Measurements from ENCODE around the gene UBTD1.

UBTD1 gene

DNA sequence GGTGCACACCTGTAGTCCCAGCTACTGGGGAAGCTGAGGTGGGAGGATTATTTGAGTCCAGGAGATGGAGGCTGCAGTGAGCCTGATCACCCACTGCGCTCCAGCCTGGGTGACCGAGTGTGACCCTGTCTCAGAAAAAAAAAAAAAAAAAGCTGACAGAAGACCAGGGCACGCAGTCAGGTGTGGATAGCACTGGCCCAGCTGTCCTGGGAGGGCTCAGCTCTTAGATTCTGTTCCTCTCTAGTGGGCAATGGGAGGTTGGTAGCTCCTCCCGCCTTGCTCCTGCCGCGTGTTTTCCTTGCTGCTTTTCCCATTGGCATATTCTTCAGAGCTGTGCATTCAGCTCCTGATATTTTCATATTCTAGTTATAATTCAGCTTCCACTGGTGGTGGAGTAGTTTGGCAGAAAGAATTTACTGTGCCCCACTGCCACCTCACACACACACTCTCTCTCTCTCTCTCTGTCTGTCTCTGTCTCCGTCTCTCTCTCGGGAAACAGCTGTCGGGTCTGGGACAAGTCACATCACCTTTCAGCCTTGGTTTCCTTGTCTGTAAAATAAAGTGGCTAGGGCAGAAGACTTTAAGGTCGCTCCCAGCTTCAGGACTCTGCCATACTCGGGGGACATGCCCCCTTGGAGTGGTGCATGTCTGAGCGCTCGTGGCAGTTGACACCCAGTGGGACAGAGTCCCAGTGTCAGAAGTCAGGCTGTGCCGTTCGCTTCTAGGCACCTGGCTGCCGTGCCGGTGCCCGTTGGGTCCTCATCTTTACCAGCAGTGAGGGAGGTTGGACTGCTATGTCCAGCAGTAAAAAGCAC is 47.9 kb downstream of the UBTD1 start:
- no peak overlapping the region for H3K27ac ChIP-seq
- TF ChIP-seq, protein P1, sequence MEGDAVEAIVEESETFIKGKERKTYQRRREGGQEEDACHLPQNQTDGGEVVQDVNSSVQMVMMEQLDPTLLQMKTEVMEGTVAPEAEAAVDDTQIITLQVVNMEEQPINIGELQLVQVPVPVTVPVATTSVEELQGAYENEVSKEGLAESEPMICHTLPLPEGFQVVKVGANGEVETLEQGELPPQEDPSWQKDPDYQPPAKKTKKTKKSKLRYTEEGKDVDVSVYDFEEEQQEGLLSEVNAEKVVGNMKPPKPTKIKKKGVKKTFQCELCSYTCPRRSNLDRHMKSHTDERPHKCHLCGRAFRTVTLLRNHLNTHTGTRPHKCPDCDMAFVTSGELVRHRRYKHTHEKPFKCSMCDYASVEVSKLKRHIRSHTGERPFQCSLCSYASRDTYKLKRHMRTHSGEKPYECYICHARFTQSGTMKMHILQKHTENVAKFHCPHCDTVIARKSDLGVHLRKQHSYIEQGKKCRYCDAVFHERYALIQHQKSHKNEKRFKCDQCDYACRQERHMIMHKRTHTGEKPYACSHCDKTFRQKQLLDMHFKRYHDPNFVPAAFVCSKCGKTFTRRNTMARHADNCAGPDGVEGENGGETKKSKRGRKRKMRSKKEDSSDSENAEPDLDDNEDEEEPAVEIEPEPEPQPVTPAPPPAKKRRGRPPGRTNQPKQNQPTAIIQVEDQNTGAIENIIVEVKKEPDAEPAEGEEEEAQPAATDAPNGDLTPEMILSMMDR (IDR thresholded peaks at IDR 0.05) = no peak
- no peak for DNase-seq (ENCODE audit: low spot score)
- no peak overlapping the region for H3K4me3 ChIP-seq

DNA sequence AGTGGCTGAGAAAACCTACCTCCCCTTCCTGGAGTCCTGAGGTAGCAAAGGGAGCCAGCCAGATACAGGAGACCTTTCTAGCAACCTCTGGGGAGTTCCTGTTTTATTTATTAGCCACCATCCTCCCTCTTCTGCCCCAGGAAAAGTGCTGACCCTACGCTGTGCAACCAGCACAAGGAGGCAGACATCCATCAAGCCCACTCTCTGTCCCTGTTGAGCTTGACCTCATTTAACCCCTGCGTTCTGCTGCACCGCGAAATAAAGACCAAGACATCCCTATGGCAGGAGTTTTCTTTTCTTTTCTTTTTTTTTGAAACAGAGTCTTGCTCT is 48.5 kb downstream of the UBTD1 start:
- H3K4me3 ChIP-seq = no peak overlapping the region
- H3K27ac ChIP-seq = no peak overlapping the region
- TF ChIP-seq, protein P1 (IDR thresholded peaks at IDR 0.05) = no peak
- no peak for DNase-seq (ENCODE audit: low spot score)

DNA sequence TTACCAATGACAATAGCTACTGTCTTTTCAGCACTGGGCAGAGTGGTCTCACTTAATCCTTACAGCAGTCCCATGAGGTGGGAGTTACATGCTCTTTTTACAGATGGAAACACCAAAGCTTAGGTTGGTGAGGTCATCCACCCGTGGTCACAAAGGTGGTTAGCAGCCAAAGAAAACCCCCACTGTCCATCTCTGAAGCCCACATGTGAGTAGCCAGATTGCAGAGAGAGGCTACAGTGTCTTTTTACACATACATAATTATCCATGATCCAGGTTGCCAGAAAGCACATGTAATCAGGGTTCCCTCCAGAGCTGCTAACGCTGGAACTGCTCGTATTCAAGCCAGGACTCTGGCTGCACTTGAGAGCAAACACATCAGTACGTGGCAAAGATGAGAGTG is 49.2 kb downstream of the UBTD1 start:
- TF ChIP-seq, protein P1 (IDR thresholded peaks at IDR 0.05) = no peak

DNA sequence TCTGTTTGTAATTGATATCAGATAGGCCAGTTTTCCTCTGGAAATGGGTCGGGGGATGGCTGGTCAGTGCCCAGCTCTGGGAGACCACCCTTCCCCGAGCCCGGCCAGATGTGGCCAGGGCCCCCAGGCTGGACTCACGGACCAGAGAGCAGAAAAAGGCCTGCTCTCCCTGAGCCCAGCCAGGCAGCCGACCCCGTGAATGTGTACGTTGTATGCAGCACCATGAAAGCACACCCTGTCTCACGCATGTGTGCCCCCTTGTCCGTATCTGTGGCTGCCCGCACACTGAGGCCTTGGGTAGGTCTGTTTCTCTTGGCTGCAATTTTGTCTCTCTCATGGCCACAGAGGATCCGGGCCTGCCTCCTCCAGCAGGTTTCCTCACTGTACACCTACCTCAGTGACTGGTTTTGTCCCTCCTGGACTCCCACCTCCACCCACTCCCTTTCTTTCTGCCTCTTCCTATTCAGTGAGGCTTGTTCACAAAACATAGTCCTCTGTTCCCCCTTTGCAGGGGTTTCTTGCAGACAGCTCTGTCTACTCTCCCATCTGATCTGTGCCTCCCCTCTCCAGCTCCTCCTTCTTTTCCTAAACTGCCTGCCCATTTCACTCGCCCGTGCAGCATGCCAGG is 50.2 kb downstream of the UBTD1 start:
- no peak for DNase-seq (ENCODE audit: low spot score)
- Histone ChIP-seq H3K27ac (peak overlapping the region in 1 of 2 donors; percentile 32), H3K4me3 (no peak overlapping the region)
- TF ChIP-seq, protein P1 (IDR thresholded peaks at IDR 0.05) = no peak

More for the DNA sequence above, 49.2 kb downstream of the UBTD1 start:
- DNase-seq (ENCODE audit: low spot score) = no peak
- no peak overlapping the region for H3K27ac ChIP-seq
- no peak overlapping the region for H3K4me3 ChIP-seq

DNA sequence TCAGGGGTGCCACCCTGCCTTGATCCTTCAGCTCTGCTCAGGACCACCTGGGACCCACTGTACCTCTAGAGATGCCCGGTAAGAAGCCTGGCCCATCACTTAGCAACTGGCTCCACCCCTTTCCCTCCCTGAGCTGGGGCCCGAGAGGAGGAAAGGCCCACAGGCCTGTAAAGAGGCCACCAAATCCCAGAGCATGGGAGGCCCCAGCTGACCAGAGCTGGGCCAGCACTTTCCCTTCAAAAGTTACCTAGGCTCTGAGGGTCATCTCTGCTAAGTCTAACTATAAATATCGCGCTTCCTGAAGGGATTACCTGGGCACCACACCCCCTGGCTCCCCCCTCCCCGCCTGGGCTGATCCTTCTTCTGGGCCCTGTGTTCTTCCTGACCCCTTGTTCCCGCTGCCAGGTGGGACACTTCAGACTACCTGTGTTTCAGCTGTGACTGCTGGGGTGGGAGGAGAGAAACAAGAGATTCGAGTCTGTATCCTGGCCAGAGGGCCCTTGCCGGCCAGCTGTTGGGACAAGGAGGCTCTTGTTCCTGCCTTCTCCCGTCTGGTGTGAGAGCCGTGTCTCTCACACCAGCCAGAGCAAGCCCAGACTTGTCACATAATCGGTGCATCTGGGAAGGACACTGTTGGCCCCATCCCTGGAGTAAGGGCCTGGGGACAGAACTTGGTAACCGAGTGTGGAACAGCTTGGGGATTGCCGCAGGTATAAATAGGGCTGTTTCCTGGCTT is 51.0 kb downstream of the UBTD1 start:
- TF ChIP-seq, protein P1 (IDR thresholded peaks at IDR 0.05) = no peak
- DNase-seq (ENCODE audit: low spot score) = no peak
- Histone ChIP-seq H3K4me3 (no peak overlapping the region), H3K27ac (peak overlapping the region; percentile 30 to 52)

DNA sequence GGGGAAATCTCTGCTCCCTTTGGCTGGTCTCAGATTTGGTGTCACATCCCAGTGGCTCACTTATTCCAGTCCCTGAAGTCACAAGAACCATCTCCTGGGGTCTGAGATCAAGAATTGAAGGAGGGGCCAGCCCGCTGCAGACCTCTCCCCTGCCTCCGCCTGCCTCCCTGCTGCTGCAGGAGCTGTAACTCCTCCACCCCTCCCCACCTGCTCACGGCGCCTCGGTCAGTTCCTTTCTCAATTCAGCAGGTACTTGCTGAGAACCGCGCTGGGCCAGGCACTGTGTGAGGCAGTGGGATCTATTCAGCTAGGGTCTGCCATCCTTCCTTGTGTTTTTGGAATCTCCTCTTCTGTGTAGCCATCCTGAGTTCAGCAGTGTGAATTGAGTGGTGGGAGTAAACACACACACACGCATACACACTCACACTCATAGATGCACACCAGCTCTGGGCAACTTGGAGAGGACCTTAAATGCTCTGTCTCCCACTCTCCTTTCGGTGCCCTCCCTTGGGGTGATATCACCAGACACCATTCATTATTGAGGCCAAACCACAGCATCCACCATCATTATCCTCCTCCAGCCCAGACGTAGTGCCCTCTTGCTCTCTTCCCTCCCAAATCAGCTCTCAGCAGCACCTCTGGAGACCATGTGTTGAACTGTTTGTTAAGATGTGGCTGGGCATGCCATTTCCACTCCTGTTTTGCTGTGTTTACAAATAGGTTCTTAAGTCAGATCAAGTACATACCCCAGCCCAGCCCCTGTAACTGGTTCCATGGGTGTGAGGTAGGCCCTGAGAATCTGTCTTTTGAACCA is 51.8 kb downstream of the UBTD1 start:
- peak overlapping the region in 1 of 2 donors; percentile 52 for H3K27ac ChIP-seq
- TF ChIP-seq, protein P1 (IDR thresholded peaks at IDR 0.05) = no peak
- DNase-seq (ENCODE audit: low spot score) = no peak

More for the DNA sequence above, 51.8 kb downstream of the UBTD1 start:
- no peak overlapping the region for H3K4me3 ChIP-seq
